GM18511 (cell line): ENCODE data around the gene CSNK1G1.
"Not testable (repeated sequence)": the region's sequence is repeated elsewhere in the genome, so short reads cannot be mapped to it uniquely, and the experiment has no call there.

Experiments used
- ATAC-seq: cut with Tn5 transposase; IDR thresholded peaks from one replicate; pipeline ENCODE4 v1.9.1; 2021; ENCODE audit warnings: mild to moderate bottlenecking, moderate library complexity; ENCODE audit not compliant: unreplicated experiment

The CSNK1G1 gene

GRCh38 chr15:64138331-64138941 is 217.5 kb downstream of the CSNK1G1 start:
- no peak for ATAC-seq

- no peak for ATAC-seq
These were observed 218.6 kb downstream of the CSNK1G1 start for GRCh38 chr15:64137226-64137833.

GRCh38 chr15:64136347-64136746 is 219.6 kb downstream of the CSNK1G1 start:
- no peak for ATAC-seq

- ATAC-seq = no peak
These were observed 221.6 kb downstream of the CSNK1G1 start for GRCh38 chr15:64134345-64134829.

GRCh38 chr15:64133623-64134344 is 222.2 kb downstream of the CSNK1G1 start:
- no peak for ATAC-seq

GRCh38 chr15:64132217-64132616 is 223.8 kb downstream of the CSNK1G1 start:
- ATAC-seq = no peak

GRCh38 chr15:64131547-64131946 is 224.4 kb downstream of the CSNK1G1 start:
- ATAC-seq = no peak

- no peak for ATAC-seq
These were observed 225.8 kb downstream of the CSNK1G1 start for GRCh38 chr15:64130159-64130558.

- ATAC-seq = no peak
These were observed 228.3 kb downstream of the CSNK1G1 start for GRCh38 chr15:64127521-64128270.

- no peak for ATAC-seq
These were observed 230.0 kb downstream of the CSNK1G1 start for GRCh38 chr15:64125978-64126377.

- ATAC-seq = no peak
These were observed 233.0 kb downstream of the CSNK1G1 start for GRCh38 chr15:64122936-64123351.

- no peak for ATAC-seq
These were observed 233.5 kb downstream of the CSNK1G1 start for GRCh38 chr15:64122444-64122843.

GRCh38 chr15:64121614-64122013 is 234.4 kb downstream of the CSNK1G1 start:
- no peak for ATAC-seq

GRCh38 chr15:64120322-64120721 is 235.7 kb downstream of the CSNK1G1 start:
- ATAC-seq = not testable (repeated sequence)

- no peak for ATAC-seq
These were observed 238.1 kb downstream of the CSNK1G1 start for GRCh38 chr15:64117759-64118487.
